AG08396 (cell line): ENCODE data around the gene BICRA.

ENCODE experiments used
- DNase-seq: peaks from one replicate; pipeline ENCODE4 v3.0.0; 2012; ENCODE audit warnings: low spot score, mixed read lengths

Gene BICRA

DNA sequence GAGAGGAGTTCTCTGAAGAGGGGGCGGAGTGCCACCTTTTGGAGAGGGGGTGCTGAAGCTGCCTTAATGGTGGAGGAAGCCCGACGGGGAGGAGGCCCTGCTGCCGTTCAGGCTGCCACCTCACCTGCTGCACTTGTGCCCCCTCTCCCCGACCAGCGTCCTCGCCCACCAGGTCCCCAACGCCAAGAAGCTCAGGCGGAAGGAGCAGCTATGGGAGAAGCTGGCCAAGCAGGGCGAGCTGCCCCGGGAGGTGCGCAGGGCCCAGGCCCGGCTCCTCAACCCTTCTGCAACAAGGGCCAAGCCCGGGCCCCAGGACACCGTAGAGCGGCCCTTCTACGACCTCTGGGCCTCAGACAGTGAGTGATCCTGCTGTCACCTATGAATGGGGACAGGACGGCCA is 141.8 kb downstream of the BICRA start:
- no peak for DNase-seq

- DNase-seq = no peak
These were observed 143.7 kb downstream of the BICRA start for GRCh38 chr19:47752440-47753211.
